ENCODE measurements around the gene RASAL2. TPM values are rescaled to one million over a fixed set of nuclear protein-coding genes. Genes with fewer than 3 reads are reported as not detected.
"Not testable (repeated sequence)": the region's sequence is repeated elsewhere in the genome, so short reads cannot be mapped to it uniquely, and the experiment has no call there.

RASAL2 gene
- total RNA-seq, 1 experiment from 2014 or later = 28.7 TPM

DNA sequence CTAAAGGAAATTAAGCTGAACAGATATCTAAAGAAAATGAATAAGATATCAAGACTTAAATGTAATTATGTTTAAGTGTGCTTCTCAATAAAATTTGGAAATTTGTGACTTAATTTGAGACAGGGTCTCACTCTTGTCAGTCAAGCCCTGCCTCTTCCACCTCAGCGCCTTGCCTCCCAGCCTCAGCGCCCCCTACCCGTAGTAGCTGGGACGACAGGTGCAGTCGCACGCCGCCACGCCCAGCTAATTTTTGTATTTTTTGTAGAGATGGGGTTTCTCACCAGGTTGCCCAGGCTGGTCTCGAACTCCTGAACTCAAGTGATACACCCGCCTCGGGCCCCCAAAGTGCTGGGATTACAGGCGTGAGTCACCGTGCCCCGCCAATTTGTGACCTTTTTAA is 285.9 kb downstream of the RASAL2 start:
- no peak for DNase-seq (ENCODE audit: low read depth)

GRCh38 chr1:178382372-178382771 is 288.5 kb downstream of the RASAL2 start:
- no peak for DNase-seq (ENCODE audit: low read depth)

- no peak for DNase-seq (ENCODE audit: low read depth)
Observed at GRCh38 chr1:178385662-178386061, 291.8 kb downstream of the RASAL2 start.

- DNase-seq (ENCODE audit: low read depth) = no peak
Observed at GRCh38 chr1:178388418-178389145, 294.7 kb downstream of the RASAL2 start.

- no peak for DNase-seq (ENCODE audit: low read depth)
Observed at GRCh38 chr1:178389441-178389840, 295.5 kb downstream of the RASAL2 start.

DNA sequence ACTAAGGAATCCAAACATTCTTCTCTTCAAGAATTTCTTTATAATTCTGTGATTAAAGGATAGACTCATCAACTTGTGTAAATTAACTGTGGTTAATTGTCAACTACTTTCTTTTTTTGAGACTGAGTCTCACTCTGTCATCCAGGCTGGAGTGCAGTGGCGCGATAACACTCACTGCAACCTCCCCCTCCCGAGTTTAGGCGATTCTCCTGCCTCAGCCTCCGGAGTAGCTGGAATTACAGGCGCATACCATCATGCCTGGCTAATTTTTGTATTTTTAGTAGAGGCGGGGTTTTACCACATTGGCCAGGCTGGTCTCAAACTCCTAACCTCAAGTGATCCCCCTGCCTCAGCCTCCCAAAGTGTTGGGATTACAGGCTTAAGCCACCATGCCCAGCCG is 296.4 kb downstream of the RASAL2 start:
- not testable (repeated sequence) for DNase-seq (ENCODE audit: low read depth)

GRCh38 chr1:178393370-178393769 is 299.5 kb downstream of the RASAL2 start:
- DNase-seq (ENCODE audit: low read depth) = no peak

GRCh38 chr1:178396789-178397188 is 302.9 kb downstream of the RASAL2 start:
- no peak for DNase-seq (ENCODE audit: low read depth)

DNA sequence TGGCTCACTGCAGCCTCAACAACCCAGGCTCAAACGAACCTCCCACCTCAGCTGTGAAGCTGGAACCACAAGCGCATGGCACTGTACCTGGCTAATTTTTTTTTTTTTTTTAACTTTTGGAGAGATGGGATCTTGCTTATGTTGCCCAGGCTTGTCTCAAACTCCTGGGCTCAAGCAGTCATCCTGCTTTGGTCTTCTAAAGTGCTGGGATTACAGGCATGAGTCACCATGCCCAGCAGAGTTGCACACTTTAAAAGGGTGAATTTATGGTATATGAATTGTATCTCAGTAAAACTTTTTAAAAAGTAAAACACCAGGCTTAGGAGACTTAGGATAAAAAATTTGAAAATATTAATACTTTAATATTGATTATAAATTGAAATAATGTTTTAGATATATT is 303.8 kb downstream of the RASAL2 start:
- peak; percentile 63 for DNase-seq (ENCODE audit: low read depth)

GRCh38 chr1:178399177-178399728 is 305.3 kb downstream of the RASAL2 start:
- DNase-seq (ENCODE audit: low read depth) = no peak

- DNase-seq (ENCODE audit: low read depth) = no peak
Observed at GRCh38 chr1:178405137-178405536, 311.2 kb downstream of the RASAL2 start.

DNA sequence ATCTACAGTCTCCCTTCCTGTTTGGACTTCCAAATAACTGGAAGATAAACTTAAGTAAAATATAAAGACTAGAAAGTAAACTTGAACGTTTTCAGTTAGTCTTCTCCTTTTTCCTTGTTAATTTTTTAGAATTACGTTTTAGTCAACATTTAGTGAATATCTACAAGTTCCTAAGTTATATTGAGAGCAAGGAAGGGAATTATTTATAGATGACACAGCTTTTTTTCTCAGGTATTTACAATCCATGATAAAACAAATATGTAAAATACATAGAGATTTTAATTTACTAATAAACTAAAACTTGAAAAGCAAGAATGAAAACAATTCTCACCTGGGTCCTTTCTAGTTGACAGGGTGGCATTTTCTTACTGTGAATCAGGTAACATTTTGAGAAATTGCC is 313.3 kb downstream of the RASAL2 start:
- no peak for DNase-seq (ENCODE audit: low read depth)

DNA sequence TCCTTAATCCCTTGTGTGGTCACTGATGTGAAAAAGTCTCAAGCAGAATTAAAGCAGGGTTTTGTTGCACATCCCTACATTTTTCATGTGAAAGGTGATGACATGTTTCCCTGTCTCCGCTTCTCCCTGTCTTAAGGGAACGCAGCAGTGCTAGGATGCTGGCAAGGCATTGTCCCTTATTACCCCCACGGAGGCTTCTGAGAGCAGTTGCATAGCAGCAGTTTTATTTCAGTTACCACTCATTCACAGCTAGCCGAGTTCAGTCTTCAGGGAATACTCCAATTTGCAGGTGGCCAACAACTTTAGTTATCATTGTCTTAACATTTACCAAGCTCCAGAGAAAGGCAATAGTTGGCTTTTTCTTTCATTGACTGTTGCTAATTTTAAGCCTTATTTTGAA is 313.8 kb downstream of the RASAL2 start:
- DNase-seq (ENCODE audit: low read depth) = no peak

DNA sequence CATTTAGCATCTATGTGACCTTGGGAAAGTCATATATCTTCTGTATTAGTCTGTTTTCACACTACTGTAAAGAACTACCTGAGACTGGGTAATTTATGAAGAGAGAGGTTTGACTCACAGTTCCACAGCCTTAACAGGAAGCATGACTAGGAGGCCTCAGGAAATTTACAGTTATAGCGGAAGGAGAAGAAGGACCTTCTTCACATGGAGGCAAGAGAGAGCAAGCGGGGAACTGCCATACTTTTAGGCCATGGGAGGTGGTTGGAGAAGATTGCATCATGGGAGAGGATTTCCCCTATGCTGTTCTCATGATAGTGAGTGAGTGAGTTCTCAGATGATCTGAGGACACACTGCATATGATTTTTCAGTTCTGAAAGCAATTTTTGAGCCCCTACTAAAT is 315.0 kb downstream of the RASAL2 start:
- DNase-seq (ENCODE audit: low read depth) = peak; percentile 57

- DNase-seq (ENCODE audit: low read depth) = no peak
Observed at GRCh38 chr1:178409541-178409940, 315.6 kb downstream of the RASAL2 start.

GRCh38 chr1:178411756-178412399 is 318.0 kb downstream of the RASAL2 start:
- no peak for DNase-seq (ENCODE audit: low read depth)

DNA sequence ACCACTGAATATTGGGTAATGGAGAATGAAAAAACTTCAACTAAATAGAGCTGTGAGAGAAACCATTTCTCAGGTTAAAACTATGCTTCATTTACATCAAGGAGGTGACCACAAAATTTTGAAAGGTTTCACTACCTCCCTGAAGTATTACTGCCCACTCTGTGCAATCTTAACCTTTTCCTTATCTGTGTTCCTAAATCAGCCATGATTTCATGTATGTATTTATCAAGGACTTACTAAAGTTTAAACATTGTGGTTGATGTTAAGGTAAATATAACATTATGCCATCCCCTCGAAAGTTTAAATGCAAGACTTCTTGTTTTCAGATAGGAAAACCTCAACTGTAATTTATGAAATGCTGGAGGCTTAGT is 318.5 kb downstream of the RASAL2 start:
- DNase-seq (ENCODE audit: low read depth) = no peak

GRCh38 chr1:178417858-178418257 is 324.0 kb downstream of the RASAL2 start:
- peak; percentile 71 for DNase-seq (ENCODE audit: low read depth)

DNA sequence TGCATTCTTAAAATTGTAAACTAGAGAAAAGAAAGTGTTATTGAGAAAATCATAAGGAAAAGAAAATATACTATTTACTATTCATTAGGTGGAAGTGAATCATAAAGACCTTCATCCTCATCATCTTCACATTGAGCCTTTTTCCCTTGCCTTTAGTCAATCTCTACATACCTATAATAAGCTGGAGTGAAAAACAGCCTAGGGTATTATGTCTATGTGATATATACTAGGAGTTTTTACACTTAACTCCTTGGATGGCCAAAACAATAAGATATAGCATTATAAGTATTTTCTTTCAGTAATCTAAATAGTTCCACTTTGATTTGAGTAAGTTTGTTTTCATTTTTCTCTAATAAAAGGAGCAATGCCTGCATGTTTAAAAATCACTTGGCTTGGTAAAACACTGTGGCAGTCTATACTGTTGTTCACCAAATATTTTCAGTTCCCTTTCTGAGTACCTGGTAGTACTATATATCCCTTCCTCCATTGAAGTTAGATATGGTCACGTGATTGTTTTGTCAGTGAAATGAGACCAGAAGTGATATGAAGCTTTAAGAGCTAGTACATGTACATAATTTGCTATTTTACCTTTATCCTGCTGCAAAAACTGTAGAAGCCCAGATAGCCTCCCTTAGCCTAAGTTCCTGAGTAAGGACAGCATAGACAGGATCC is 324.5 kb downstream of the RASAL2 start:
- no peak for DNase-seq (ENCODE audit: low read depth)

- no peak for DNase-seq (ENCODE audit: low read depth)
Observed at GRCh38 chr1:178434360-178434759, 340.5 kb downstream of the RASAL2 start.

- no peak for DNase-seq (ENCODE audit: low read depth)
Observed at GRCh38 chr1:178434899-178435435, 341.1 kb downstream of the RASAL2 start.

- no peak for DNase-seq (ENCODE audit: low read depth)
Observed at GRCh38 chr1:178436899-178437298, 343.0 kb downstream of the RASAL2 start.

All from HT1080 (cell line).